Progenitor cell of endocrine pancreas (in vitro differentiated cells): ENCODE data around the gene GTF2F1. TPM values are rescaled to one million over a fixed set of nuclear protein-coding genes. Genes with fewer than 3 reads are reported as not detected.

Experiments used
- DNase-seq: peaks from one replicate; pipeline ENCODE4 v3.0.0; 2021; ENCODE audit warnings: low spot score; ENCODE audit not compliant: unreplicated experiment
- H3K27ac Mint-ChIP-seq: 2 replicates; pipeline ENCODE4 v1.8.0; 2021; ENCODE audit warnings: mild to moderate bottlenecking, moderate library complexity, mixed read lengths
- H3K27me3 Mint-ChIP-seq: 2 replicates; pipeline ENCODE4 v1.8.0; 2021; ENCODE audit warnings: mixed read lengths
- H3K36me3 Mint-ChIP-seq: 2 replicates; pipeline ENCODE4 v1.8.0; 2022; ENCODE audit warnings: mixed read lengths; ENCODE audit not compliant: insufficient read depth
- H3K4me1 Mint-ChIP-seq: 2 replicates; pipeline ENCODE4 v1.8.0; 2021; ENCODE audit warnings: low read depth, mixed read lengths
- H3K4me3 Mint-ChIP-seq: 2 replicates; pipeline ENCODE4 v1.8.0; 2021; ENCODE audit warnings: low read depth, mild to moderate bottlenecking, moderate library complexity, mixed read lengths
- H3K9me3 Mint-ChIP-seq: 2 replicates; pipeline ENCODE4 v1.8.0; 2021; ENCODE audit warnings: low read depth, mixed read lengths
- CTCF ChIP-seq: fragments of 200-600 bp; sonication (generic); IDR thresholded peaks from one replicate; pipeline ENCODE4 v1.5.0; 2021; ENCODE audit warnings: antibody characterized with exemption, mild to moderate bottlenecking; ENCODE audit not compliant: unreplicated experiment
- total RNA-seq: library from RNA; stranded (reverse); gene quantifications from 2 replicates; pipeline ENCODE4 v1.2.1, GENCODE V29; 2021

The GTF2F1 gene
- total RNA-seq, 1 donor from 2014 or later, result 77.8 TPM

GRCh38 chr19:6412447-6413091 lies 19.6 kb upstream of the GTF2F1 start:
- H3K27me3 Mint-ChIP-seq, result no peaks in the 10 kb centered on the region
- H3K4me1 Mint-ChIP-seq, result peaks cover 15% of the 10 kb centered on the region
- no peaks in the 10 kb centered on the region for H3K9me3 Mint-ChIP-seq
- TF ChIP-seq CTCF, result peak; percentile 72
- H3K4me3 Mint-ChIP-seq, result no peak overlapping the region
- peaks cover 9% of the 10 kb centered on the region for H3K36me3 Mint-ChIP-seq
- peak; percentile 50 for DNase-seq
- H3K27ac Mint-ChIP-seq, result no peak overlapping the region

GRCh38 chr19:6412061-6412446 lies 19.1 kb upstream of the GTF2F1 start:
- Mint-ChIP-seq H3K4me1 (peaks cover 15% of the 10 kb centered on the region), H3K4me3 (no peak overlapping the region), H3K36me3 (peaks cover 9% of the 10 kb centered on the region), H3K27ac (no peak overlapping the region), H3K27me3 (no peaks in the 10 kb centered on the region), H3K9me3 (no peaks in the 10 kb centered on the region)
- TF ChIP-seq CTCF, result no peak
- no peak for DNase-seq

- Mint-ChIP-seq H3K4me1 (peaks cover 15% of the 10 kb centered on the region), H3K9me3 (no peaks in the 10 kb centered on the region), H3K36me3 (peaks cover 6% of the 10 kb centered on the region), H3K27ac (no peak overlapping the region), H3K4me3 (no peak overlapping the region), H3K27me3 (no peaks in the 10 kb centered on the region)
- TF ChIP-seq CTCF, result no peak
- DNase-seq, result no peak
These were observed 16.4 kb upstream of the GTF2F1 start for GRCh38 chr19:6409346-6409745.

GRCh38 chr19:6406401-6406800 lies 13.4 kb upstream of the GTF2F1 start:
- no peaks in the 10 kb centered on the region for H3K9me3 Mint-ChIP-seq
- TF ChIP-seq CTCF, result no peak
- no peaks in the 10 kb centered on the region for H3K27me3 Mint-ChIP-seq
- peaks cover 10% of the 10 kb centered on the region for H3K4me1 Mint-ChIP-seq
- H3K27ac Mint-ChIP-seq, result no peak overlapping the region
- no peaks in the 10 kb centered on the region for H3K36me3 Mint-ChIP-seq
- no peak overlapping the region for H3K4me3 Mint-ChIP-seq
- DNase-seq, result no peak

- Mint-ChIP-seq H3K27me3 (no peaks in the 10 kb centered on the region), H3K4me1 (peaks cover 10% of the 10 kb centered on the region), H3K27ac (peak overlapping the region; percentile 84), H3K4me3 (no peak overlapping the region), H3K9me3 (no peaks in the 10 kb centered on the region), H3K36me3 (no peaks in the 10 kb centered on the region)
- DNase-seq, result no peak
- no peak for TF ChIP-seq CTCF
These were observed 10.1 kb upstream of the GTF2F1 start for GRCh38 chr19:6402837-6403608.
